ENCODE measurements around the gene KIF3A.

The KIF3A gene

DNA sequence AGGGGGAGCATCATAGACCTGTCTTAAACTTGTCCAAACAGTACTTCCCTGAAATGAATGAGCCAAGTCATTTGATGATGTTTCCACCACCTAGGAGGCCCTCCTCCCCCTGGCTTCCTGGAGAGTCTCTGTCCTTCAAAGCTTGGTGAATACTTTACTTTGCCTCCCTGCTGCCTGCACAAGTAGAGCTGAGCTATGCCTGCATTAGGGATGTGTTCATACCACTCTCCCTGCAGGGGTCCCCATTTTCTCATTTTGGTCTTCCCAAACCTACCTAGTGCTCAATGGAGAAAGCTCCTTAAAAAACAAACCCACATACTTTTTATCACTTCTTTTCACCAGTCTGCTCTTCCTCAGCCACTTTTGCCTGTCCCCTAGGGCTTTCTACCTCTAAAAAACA is 17.6 kb upstream of the KIF3A start:
- no peak for DNase-seq (ENCODE audit: low read depth in 2 of 2, low spot score in 1 of 2)

GRCh38 chr5:132754111-132754510 is 16.8 kb upstream of the KIF3A start:
- no peak for DNase-seq (ENCODE audit: low read depth in 2 of 2, low spot score in 1 of 2)

- no peak for DNase-seq (ENCODE audit: low read depth in 2 of 2, low spot score in 1 of 2)
Observed at GRCh38 chr5:132753135-132753987, 16.0 kb upstream of the KIF3A start.

DNA sequence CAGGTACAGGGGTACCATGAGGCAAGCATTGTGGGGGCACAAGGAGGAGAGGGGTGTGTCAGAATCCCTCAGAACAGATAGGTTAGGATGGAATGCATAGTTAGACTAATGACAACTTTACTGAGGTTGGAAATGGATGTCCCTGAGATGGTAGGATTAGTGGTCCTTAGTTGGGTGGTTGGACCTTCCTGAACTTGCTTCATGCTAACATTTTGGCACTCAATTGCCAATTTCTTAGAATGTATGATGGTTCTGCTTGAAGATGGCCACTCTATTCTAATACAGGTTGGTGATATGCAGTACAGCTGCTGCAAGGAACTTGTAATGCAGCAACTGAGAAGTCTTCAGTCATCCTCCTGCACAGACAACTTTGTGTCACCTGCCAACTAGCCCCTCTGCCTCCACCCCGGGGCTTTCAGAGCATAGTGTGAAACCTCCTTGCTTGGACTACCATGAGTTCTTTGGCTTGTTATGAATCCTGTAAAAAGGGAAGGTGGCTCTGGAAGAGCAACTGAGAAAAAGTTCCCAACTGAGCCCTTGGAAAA is 15.3 kb upstream of the KIF3A start:
- no peak for DNase-seq (ENCODE audit: low read depth in 2 of 2, low spot score in 1 of 2)

DNA sequence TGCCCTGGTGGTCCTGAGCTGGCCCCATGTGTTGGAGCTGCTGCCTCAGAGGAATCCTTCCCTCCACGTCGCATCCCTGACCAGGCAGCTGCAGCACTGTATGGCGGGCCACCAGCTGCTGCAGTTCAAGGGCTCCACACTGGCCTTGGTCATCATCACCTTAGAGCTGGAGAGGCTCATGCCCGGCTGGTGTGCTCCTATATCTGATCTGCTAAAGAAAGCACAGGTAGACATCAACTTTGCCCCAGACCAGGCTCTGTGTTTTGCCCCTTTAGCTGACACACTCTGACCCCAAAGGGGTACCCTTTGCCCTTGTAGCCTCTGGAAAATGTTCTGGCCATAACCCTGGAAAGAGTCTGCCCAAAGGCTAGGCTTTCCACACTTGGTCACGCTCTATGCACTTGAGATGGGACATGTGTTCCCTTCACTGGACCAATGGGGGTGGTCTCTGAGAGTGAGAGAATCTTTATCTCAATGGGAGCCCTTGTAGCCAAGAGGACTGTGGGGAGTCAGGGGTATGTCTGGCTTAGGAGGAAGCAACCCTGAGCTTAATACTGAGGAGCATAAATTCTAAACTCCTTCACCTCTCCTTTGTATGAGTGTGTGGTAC is 14.7 kb upstream of the KIF3A start:
- no peak for DNase-seq (ENCODE audit: low read depth in 2 of 2, low spot score in 1 of 2)

DNA sequence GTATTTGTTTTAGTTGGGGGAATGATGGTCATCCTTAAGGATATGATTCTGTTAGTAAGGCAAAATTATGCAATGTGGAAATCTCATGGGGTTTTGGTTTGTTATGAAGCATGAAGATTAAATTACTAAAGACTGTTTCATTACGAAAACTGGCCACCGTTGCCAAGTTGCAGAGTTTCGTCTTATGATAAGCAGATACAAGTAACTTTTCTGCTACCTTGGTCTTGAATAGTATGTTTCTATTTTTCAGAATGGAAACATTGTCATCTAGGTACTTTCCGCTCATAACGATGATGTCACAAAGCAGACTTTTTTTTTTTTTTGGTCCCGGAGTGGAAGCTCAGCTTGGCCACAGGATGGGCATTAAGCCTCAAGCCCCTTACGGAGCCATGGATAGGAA is 14.1 kb upstream of the KIF3A start:
- no peak for DNase-seq (ENCODE audit: low read depth in 2 of 2, low spot score in 1 of 2)

GRCh38 chr5:132750471-132751230 is 13.3 kb upstream of the KIF3A start:
- no peak for DNase-seq (ENCODE audit: low read depth in 2 of 2, low spot score in 1 of 2)

DNA sequence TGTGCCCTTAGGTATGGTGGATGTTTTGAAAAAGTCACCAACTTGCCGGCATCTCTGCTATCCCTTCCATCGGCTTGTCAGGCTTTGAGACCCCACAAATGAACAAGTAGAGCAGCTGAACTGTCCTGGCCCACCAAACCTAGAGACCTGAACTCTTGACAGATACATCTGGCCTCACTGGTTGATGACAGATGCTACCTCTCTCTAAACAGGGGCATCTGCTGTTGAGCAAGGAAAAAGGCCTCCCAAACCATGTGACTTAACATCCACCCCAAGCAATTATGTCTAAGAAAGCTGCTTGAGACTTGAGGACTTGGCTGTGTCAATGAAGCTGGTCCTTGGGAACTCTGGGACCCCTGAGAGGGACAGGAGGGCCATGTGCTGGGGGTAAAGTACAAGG is 12.2 kb upstream of the KIF3A start:
- DNase-seq (ENCODE audit: low read depth in 2 of 2, low spot score in 1 of 2), result no peak

DNA sequence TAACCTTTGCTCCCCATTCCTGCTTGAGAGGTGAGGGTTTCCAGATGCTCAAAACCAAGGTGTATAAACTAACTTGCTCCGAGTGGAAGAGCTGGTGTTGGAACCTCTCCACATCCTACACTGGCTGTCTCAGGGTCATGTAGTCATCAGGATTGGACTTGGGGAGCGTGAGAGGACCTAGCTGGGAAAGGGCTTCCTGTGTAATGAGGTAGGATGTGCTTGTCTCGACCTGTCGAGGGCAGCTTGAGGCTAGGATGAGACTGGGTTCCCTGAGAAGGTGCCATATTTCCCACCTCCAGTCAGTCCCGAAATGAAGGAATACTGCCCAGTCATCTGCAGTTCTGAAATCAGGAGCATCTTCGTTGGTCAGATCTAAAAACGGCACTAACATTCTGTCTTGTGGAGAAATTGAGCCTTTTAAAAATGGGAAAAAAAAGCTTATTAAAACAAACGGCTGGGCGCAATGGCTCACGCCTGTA is 11.2 kb upstream of the KIF3A start:
- DNase-seq (ENCODE audit: low read depth in 2 of 2, low spot score in 1 of 2), result no peak

- DNase-seq (ENCODE audit: low read depth in 2 of 2, low spot score in 1 of 2), result peak; percentile 9 to 32
Observed at GRCh38 chr5:132747616-132748440, 10.5 kb upstream of the KIF3A start.

DNA sequence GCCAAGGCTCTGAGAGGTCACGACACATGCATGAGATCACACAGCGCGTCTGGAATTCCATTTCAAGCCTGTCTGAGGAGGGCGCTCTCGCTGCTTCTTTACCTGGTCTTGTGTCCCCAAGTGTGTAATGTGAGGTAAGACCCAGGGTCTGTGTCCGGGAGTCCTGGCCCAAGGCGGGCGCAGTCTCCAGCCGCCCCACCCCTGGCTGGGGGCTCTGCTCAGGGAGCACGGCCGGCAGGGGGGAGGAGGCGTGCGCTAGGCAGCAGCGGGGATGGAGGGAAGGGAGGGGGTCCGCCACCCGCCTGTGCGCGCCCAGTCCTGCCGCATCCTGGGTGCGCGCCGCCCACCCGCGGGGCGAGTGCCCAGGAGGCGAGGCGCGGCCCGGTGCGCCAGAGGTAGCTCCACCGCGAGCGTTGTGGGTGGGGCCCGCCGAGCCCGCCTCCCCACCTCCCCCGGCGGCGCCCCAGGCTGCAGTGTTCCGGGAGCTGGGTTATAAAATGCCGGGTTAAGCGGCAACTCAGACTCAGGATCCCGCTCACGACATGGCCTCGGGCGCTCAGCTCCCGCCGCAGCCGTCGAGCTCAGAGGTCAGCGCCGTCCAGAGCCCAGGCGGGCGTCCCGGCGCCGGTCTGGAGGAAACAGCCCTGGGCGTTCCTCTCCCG is 9.7 kb upstream of the KIF3A start, which contains the start of gene CCNI2:
CCNI2 (plus strand) TSS at position 473 of the 662 bp plus-strand sequence; CDS start at position 543, 70 bp downstream.
- DNase-seq (ENCODE audit: low read depth in 2 of 2, low spot score in 1 of 2), result peak; percentile 42 to 47

GRCh38 chr5:132746592-132746953 is 9.2 kb upstream of the KIF3A start:
- DNase-seq (ENCODE audit: low read depth in 2 of 2, low spot score in 1 of 2), result no peak

DNA sequence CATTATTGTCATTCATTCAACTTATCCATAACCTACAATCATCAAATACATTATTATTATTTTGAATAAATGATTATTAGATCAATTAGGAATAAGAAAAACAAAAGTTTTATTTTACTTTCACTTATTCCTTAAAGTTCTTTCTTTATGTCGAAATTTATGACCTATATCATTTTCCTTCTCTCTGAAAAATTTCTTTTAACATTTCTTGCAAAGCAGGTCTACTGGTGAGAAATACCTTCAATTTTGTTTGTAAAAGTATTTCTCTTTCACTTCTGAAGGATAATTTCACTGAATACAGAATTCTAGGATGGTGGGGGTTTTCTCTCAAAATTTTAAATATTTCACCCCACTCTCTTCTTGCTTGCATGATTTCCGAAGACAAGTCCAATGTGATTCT is 7.3 kb upstream of the KIF3A start:
- no peak for DNase-seq (ENCODE audit: low read depth in 2 of 2, low spot score in 1 of 2)

GRCh38 chr5:132742626-132743025 is 5.3 kb upstream of the KIF3A start:
- DNase-seq (ENCODE audit: low read depth in 2 of 2, low spot score in 1 of 2), result no peak

DNA sequence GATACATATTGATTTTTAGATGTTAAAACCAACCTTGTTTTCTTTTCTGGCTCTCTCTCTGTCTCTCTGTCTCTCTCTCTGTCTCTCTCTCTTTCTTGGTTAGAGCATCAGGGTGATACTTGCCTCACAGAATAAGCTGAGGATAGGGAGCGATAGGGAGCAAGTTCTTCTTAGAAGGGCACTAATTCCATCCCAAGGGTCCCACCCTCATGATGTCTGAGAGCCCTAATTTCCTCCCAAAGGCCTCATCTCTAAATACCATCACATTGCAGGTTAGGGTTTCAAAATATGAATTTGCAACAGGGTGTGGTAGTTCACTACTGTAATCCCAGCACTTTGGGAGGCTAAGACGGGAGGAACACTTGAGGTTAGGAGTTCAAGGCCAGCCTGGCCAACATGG is 4.8 kb upstream of the KIF3A start:
- DNase-seq (ENCODE audit: low read depth in 2 of 2, low spot score in 1 of 2), result no peak

DNA sequence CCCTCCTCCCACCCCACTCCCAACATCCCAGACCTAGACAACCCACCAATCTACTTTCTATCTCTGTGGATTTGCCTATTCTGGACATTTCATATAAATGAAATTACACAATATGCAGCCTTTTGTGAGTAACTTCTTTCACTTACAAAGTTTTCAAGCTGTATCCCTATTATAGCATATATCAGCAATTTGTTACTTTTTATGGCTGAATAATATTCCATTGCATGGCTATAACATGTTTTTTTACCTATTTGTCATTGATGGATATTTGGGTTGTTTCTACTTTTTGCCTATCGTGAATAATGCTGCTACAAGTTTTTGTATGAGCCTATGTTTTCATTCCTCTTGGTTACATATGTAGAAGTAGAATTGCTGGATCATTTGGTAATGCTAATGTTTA is 1.9 kb upstream of the KIF3A start:
- no peak for DNase-seq (ENCODE audit: low read depth in 2 of 2, low spot score in 1 of 2)

- DNase-seq (ENCODE audit: low read depth in 2 of 2, low spot score in 1 of 2), result no peak
Observed at GRCh38 chr5:132737982-132738681, 786 bp upstream of the KIF3A start.

DNA sequence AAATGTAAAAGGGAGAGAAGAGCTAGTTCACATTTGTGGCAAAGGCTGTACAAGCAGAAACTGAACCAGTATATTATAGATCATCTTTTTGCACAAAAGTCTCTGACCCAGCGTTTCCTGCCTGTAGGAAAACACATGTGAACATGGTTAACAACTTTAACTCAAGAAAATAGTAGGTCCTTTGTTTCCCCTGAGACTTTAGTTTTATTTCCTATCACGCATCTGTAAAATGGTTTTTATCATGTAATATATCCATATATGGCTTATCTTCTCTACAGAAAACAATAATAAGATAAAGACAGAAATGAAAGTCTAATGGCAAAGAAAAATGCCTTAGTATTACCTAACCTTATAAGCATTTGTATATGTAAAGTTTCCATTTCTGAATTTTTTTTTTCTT is 2.7 kb downstream of the KIF3A start:
- DNase-seq (ENCODE audit: low read depth in 2 of 2, low spot score in 1 of 2), result no peak

DNA sequence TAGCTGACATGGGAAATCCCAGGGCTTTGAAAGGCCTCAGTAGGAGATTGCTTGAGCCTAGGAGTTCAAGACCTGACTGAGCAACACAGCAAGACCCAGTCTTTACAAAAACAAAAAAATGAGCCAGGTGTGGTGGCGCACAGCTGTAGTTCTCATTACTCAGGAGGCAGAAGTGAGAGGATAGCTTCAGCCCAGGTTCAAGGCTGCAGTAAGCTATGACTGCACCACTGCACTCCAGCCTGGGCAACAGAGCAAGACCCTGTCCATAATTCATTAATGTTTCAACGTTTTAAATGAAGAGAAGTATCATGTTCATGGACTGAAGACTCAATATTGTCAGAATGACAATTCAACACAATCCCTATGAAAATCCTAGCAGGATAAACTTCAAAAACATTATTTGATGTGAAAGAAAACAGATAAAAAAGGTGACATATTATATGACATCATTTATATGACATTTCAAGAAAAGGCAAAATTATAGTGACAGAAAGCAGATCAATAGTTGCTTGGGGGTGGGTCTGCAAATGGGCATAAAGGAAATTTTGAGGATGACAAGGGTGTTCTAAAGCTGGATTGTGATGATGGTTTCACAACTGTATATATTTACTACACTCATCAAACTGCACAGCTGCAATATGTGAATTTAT is 3.7 kb downstream of the KIF3A start:
- DNase-seq (ENCODE audit: low read depth in 2 of 2, low spot score in 1 of 2), result no peak

Data from stimulated activated CD8-positive, alpha-beta memory T cell treated with anti-CD3 and anti-CD28 coated beads, Interleukin-4, amount 100 ng/mL, for 4 hours (primary cell).